IMR-90 (cell line): Measurements from ENCODE around the gene SORBS1.

ENCODE experiments used
- BHLHE40 ChIP-seq: fragments of 150-350 bp; IDR thresholded peaks from 2 replicates; pipeline ENCODE4 v1.6.1; 2016; ENCODE audit warnings: mild to moderate bottlenecking, low read depth, low read length
- CEBPB ChIP-seq: IDR thresholded peaks from 2 replicates; pipeline ENCODE4 v1.6.1; 2012; ENCODE audit warnings: low read depth, low read length, improper control_type of control experiment
- CTCF ChIP-seq: conservative IDR thresholded peaks from 2 replicates; pipeline ENCODE4 v1.5.1; 2012; ENCODE audit warnings: mild to moderate bottlenecking, low read depth, low read length, improper control_type of control experiment
- FOS ChIP-seq: fragments of 150-350 bp; IDR thresholded peaks from 2 replicates; pipeline ENCODE4 v1.6.1; 2016; ENCODE audit warnings: low read depth, low read length
- MXI1 ChIP-seq: IDR thresholded peaks from 2 replicates; pipeline ENCODE4 v1.6.1; 2012; ENCODE audit warnings: low read depth, mild to moderate bottlenecking, low read length, moderate library complexity, borderline replicate concordance
- POLR2A ChIP-seq: IDR thresholded peaks from 2 replicates; pipeline ENCODE4 v1.6.1; 2012; ENCODE audit warnings: mild to moderate bottlenecking, low read depth, low read length
- RAD21 ChIP-seq: IDR thresholded peaks from 2 replicates; pipeline ENCODE4 v1.6.1; 2012; ENCODE audit warnings: low read length, improper control_type of control experiment
- RCOR1 ChIP-seq: IDR thresholded peaks from 2 replicates; pipeline ENCODE4 v1.6.1; 2012; ENCODE audit warnings: mild to moderate bottlenecking, low read length, improper control_type of control experiment; ENCODE audit not compliant: insufficient replicate concordance
- RFX5 ChIP-seq: IDR thresholded peaks from 2 replicates; pipeline ENCODE4 v1.8.0; 2012; ENCODE audit warnings: low read depth, mild to moderate bottlenecking, low read length, moderate library complexity
- SMC3 ChIP-seq: fragments of 150-350 bp; IDR thresholded peaks from 2 replicates; pipeline ENCODE4 v1.6.1; 2016; ENCODE audit warnings: low read depth, mild to moderate bottlenecking, antibody characterized with exemption, low read length, moderate library complexity

- TF ChIP-seq RCOR1 (no peak), CTCF (no peak), POLR2A (no peak), MXI1 (no peak), RFX5 (no peak), RAD21 (no peak), SMC3 (no peak), FOS (no peak), CEBPB (no peak), BHLHE40 (no peak)
Measured at GRCh38 chr10:95375418-95375817, 185.8 kb downstream of the SORBS1 start.
